ENCODE measurements around the gene UBE2D1. TPM values are rescaled to one million over a fixed set of nuclear protein-coding genes. Genes with fewer than 3 reads are reported as not detected.

UBE2D1 gene
- total RNA-seq, 1 experiment from 2014 or later: 24.6 TPM

GRCh38 chr10:58371473-58371872, 36.7 kb downstream of the UBE2D1 start:
- no peaks in the 10 kb centered on the region for H3K27me3 Mint-ChIP-seq (ENCODE audit: low read depth)
- H3K4me1 Mint-ChIP-seq: no peaks in the 10 kb centered on the region
- no peak for DNase-seq (ENCODE audit: low spot score)
- H3K36me3 Mint-ChIP-seq: no peaks in the 10 kb centered on the region
- H3K4me3 Mint-ChIP-seq: no peak overlapping the region
- no peak for ATAC-seq
- TF ChIP-seq CDX4 (CRISPR knock-in tag; IDR thresholded peaks at IDR 0.05; ENCODE audit: borderline replicate concordance) (no peak), CREM (CRISPR knock-in tag; IDR thresholded peaks at IDR 0.05) (no peak), CTCF (IDR thresholded peaks at IDR 0.05) (no peak), ELF4 (CRISPR knock-in tag; IDR thresholded peaks at IDR 0.05; ENCODE audit: low read depth) (no peak), GABPB1 (CRISPR knock-in tag; IDR thresholded peaks at IDR 0.05) (no peak), RELA (CRISPR knock-in tag; IDR thresholded peaks at IDR 0.05; ENCODE audit: borderline replicate concordance) (no peak), PRRX2 (CRISPR knock-in tag; IDR thresholded peaks at IDR 0.05) (no peak), ZBTB21 (CRISPR knock-in tag; IDR thresholded peaks at IDR 0.05; ENCODE audit: borderline replicate concordance) (no peak), OVOL2 (CRISPR knock-in tag; IDR thresholded peaks at IDR 0.05; ENCODE audit: borderline replicate concordance) (no peak), FOXJ3 (CRISPR knock-in tag; IDR thresholded peaks at IDR 0.05; ENCODE audit: borderline replicate concordance) (no peak), SP1 (CRISPR knock-in tag; conservative IDR thresholded peaks at IDR 0.05) (no peak), ZNF396 (CRISPR knock-in tag; IDR thresholded peaks at IDR 0.05; ENCODE audit: borderline replicate concordance) (no peak), FOXP4 (CRISPR knock-in tag; IDR thresholded peaks at IDR 0.05) (no peak), ESRRA (CRISPR knock-in tag; IDR thresholded peaks at IDR 0.05; ENCODE audit: borderline replicate concordance) (no peak), TP53 (CRISPR knock-in tag; IDR thresholded peaks at IDR 0.05) (no peak), AR (CRISPR knock-in tag; IDR thresholded peaks at IDR 0.05) (no peak), PREB (CRISPR knock-in tag; IDR thresholded peaks at IDR 0.05; ENCODE audit: borderline replicate concordance) (no peak), FOXK1 (CRISPR knock-in tag; IDR thresholded peaks at IDR 0.05) (no peak), SMAD4 (CRISPR knock-in tag; IDR thresholded peaks at IDR 0.05) (no peak), ZNF121 (CRISPR knock-in tag; IDR thresholded peaks at IDR 0.05) (no peak)
- CTCF ChIA-PET: interaction anchor here (1.0 to 1.1 kb wide), 2 partner anchors 13 to 71 kb away, joined by 3 to 4 read pairs; no protein-coding TSS in a partner anchor
- POLR2A ChIA-PET: interaction anchor here (0.6 kb wide), 1 partner anchor 10 kb away, joined by 3 read pairs; no protein-coding TSS in a partner anchor
- H3K9me3 Mint-ChIP-seq: no peaks in the 10 kb centered on the region
- no peak overlapping the region for H3K27ac Mint-ChIP-seq
